ENCODE measurements around the gene ARFGEF2.

GRCh38 chr20:48919882-48920526 is 1.5 kb upstream of the ARFGEF2 start:
- TF ChIP-seq POLR2A (IDR thresholded peaks at IDR 0.05; ENCODE audit: low read length) (no peak), GATA1 (IDR thresholded peaks at IDR 0.05; ENCODE audit: low read depth, low read length) (no peak)

All from erythroblast (primary cell).